ENCODE measurements around the gene CTNND2.
"Not testable (repeated sequence)": the region's sequence is repeated elsewhere in the genome, so short reads cannot be mapped to it uniquely, and the experiment has no call there.

The CTNND2 gene

GRCh38 chr5:11672385-11673085 is 231.7 kb downstream of the CTNND2 start:
- DNase-seq = peak; percentile 11

GRCh38 chr5:11658376-11658775 is 245.9 kb downstream of the CTNND2 start:
- DNase-seq = no peak

GRCh38 chr5:11656916-11657315 is 247.3 kb downstream of the CTNND2 start:
- DNase-seq = no peak

- no peak for DNase-seq
Measured at GRCh38 chr5:11655681-11656080, 248.6 kb downstream of the CTNND2 start.

- DNase-seq = no peak
Measured at GRCh38 chr5:11650936-11651335, 253.3 kb downstream of the CTNND2 start.

GRCh38 chr5:11646141-11646540 is 258.1 kb downstream of the CTNND2 start:
- DNase-seq = no peak

- no peak for DNase-seq
Measured at GRCh38 chr5:11642438-11642837, 261.8 kb downstream of the CTNND2 start.

- DNase-seq = peak; percentile 60
Measured at GRCh38 chr5:11640158-11640873, 263.9 kb downstream of the CTNND2 start.

- DNase-seq = no peak
Measured at GRCh38 chr5:11622785-11623184, 281.5 kb downstream of the CTNND2 start.

- DNase-seq = no peak
Measured at GRCh38 chr5:11620172-11620571, 284.1 kb downstream of the CTNND2 start.

GRCh38 chr5:11619339-11620024 is 284.8 kb downstream of the CTNND2 start:
- DNase-seq = peak; percentile 68

- no peak for DNase-seq
Measured at GRCh38 chr5:11617080-11617479, 287.2 kb downstream of the CTNND2 start.

GRCh38 chr5:11616624-11617023 is 287.6 kb downstream of the CTNND2 start:
- not testable (repeated sequence) for DNase-seq

- no peak for DNase-seq
Measured at GRCh38 chr5:11611011-11611410, 293.2 kb downstream of the CTNND2 start.

GRCh38 chr5:11609570-11610303 is 294.5 kb downstream of the CTNND2 start:
- DNase-seq = peak; percentile 33

GRCh38 chr5:11608530-11608929 is 295.7 kb downstream of the CTNND2 start:
- no peak for DNase-seq

GRCh38 chr5:11607944-11608483 is 296.2 kb downstream of the CTNND2 start:
- peak; percentile 6 for DNase-seq

GRCh38 chr5:11602298-11602697 is 301.9 kb downstream of the CTNND2 start:
- DNase-seq = peak; percentile 14

- DNase-seq = no peak
Measured at GRCh38 chr5:11599499-11599898, 304.7 kb downstream of the CTNND2 start.

- no peak for DNase-seq
Measured at GRCh38 chr5:11596657-11597071, 307.6 kb downstream of the CTNND2 start.

- DNase-seq = no peak
Measured at GRCh38 chr5:11596185-11596584, 308.1 kb downstream of the CTNND2 start.

- peak; percentile 73 for DNase-seq
Measured at GRCh38 chr5:11595045-11595444, 309.2 kb downstream of the CTNND2 start.

- DNase-seq = peak; percentile 10
Measured at GRCh38 chr5:11594021-11594420, 310.2 kb downstream of the CTNND2 start.

Data from NCI-H69 (cell line).